WTC11 (cell line): ENCODE measurements around the gene MOXD1.

Experiments
- ELF4 ChIP-seq: sonication (generic); formaldehyde crosslinking; IDR thresholded peaks from 2 replicates; pipeline ENCODE4 v1.8.1; 2022; ENCODE audit warnings: low read depth, mild to moderate bottlenecking, moderate library complexity, missing genetic modification reagents
- FOXK1 ChIP-seq: sonication (generic); formaldehyde crosslinking; IDR thresholded peaks from 2 replicates; pipeline ENCODE4 v1.8.0; 2022; ENCODE audit warnings: mild to moderate bottlenecking, moderate library complexity, missing genetic modification reagents
- FOXP1 ChIP-seq: sonication (generic); formaldehyde crosslinking; IDR thresholded peaks from 2 replicates; pipeline ENCODE4 v1.8.0; 2022; ENCODE audit warnings: missing genetic modification reagents, mild to moderate bottlenecking, moderate library complexity, borderline replicate concordance
- NR2C2 ChIP-seq: sonication (generic); formaldehyde crosslinking; IDR thresholded peaks from 2 replicates; pipeline ENCODE4 v1.8.0; 2022; ENCODE audit warnings: mild to moderate bottlenecking, missing genetic modification reagents
- RELA ChIP-seq: sonication (generic); formaldehyde crosslinking; IDR thresholded peaks from 2 replicates; pipeline ENCODE4 v1.8.1; 2022; ENCODE audit warnings: missing genetic modification reagents, mild to moderate bottlenecking, borderline replicate concordance
- SMAD4 ChIP-seq: sonication (generic); formaldehyde crosslinking; IDR thresholded peaks from 2 replicates; pipeline ENCODE4 v1.8.0; 2022; ENCODE audit warnings: mild to moderate bottlenecking, missing genetic modification reagents
- ZNF423 ChIP-seq: fragments of 250-450 bp; sonication (Bioruptor Pico); IDR thresholded peaks from 2 replicates; pipeline ENCODE4 v2.1.2; 2022; ENCODE audit warnings: mild to moderate bottlenecking, moderate library complexity
- TF ChIP-seq, protein P1 (sequence below): fragments of 200-600 bp; IDR thresholded peaks from 2 replicates; pipeline ENCODE4 v1.8.0; 2022; ENCODE audit warnings: antibody characterized with exemption
- TF ChIP-seq, protein P2 (sequence below): sonication (generic); formaldehyde crosslinking; IDR thresholded peaks from 2 replicates; pipeline ENCODE4 v1.8.1; 2023; ENCODE audit warnings: mild to moderate bottlenecking, missing genetic modification reagents, moderate library complexity
- TF ChIP-seq, protein P3 (sequence below): sonication (generic); formaldehyde crosslinking; IDR thresholded peaks from 2 replicates; pipeline ENCODE4 v1.8.0; 2022; ENCODE audit warnings: missing genetic modification reagents
- TF ChIP-seq, protein P4 (sequence below): sonication (generic); formaldehyde crosslinking; IDR thresholded peaks from 2 replicates; pipeline ENCODE4 v1.8.0; 2022; ENCODE audit warnings: mild to moderate bottlenecking, missing genetic modification reagents

DNA sequence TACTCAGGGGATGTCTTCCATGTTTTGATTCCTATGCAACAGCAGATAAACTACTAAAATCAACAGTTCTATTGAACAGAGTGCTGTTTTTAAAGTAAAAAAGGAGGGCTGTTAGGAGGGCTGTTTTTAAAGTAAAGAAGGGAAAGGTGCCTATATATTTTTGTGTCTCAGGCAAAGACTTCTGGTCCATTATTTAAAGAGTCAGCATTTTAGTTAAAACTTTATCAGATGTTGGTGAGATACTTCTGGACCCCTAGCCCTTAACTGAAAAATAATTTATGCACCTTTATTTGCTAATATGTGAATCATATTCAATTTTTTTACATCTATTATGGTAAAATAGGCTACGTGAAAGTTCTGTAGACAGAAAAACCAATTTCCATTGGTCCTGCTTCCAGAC, 144.8 kb downstream of the MOXD1 start:
- TF ChIP-seq, protein P1, sequence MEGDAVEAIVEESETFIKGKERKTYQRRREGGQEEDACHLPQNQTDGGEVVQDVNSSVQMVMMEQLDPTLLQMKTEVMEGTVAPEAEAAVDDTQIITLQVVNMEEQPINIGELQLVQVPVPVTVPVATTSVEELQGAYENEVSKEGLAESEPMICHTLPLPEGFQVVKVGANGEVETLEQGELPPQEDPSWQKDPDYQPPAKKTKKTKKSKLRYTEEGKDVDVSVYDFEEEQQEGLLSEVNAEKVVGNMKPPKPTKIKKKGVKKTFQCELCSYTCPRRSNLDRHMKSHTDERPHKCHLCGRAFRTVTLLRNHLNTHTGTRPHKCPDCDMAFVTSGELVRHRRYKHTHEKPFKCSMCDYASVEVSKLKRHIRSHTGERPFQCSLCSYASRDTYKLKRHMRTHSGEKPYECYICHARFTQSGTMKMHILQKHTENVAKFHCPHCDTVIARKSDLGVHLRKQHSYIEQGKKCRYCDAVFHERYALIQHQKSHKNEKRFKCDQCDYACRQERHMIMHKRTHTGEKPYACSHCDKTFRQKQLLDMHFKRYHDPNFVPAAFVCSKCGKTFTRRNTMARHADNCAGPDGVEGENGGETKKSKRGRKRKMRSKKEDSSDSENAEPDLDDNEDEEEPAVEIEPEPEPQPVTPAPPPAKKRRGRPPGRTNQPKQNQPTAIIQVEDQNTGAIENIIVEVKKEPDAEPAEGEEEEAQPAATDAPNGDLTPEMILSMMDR = no peak
- no peak for TF ChIP-seq SMAD4
- TF ChIP-seq ELF4 (CRISPR knock-in tag) = no peak
- TF ChIP-seq, protein P2, sequence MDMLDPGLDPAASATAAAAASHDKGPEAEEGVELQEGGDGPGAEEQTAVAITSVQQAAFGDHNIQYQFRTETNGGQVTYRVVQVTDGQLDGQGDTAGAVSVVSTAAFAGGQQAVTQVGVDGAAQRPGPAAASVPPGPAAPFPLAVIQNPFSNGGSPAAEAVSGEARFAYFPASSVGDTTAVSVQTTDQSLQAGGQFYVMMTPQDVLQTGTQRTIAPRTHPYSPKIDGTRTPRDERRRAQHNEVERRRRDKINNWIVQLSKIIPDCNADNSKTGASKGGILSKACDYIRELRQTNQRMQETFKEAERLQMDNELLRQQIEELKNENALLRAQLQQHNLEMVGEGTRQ = no peak
- no peak for TF ChIP-seq FOXK1 (CRISPR knock-in tag)
- TF ChIP-seq, protein P3, sequence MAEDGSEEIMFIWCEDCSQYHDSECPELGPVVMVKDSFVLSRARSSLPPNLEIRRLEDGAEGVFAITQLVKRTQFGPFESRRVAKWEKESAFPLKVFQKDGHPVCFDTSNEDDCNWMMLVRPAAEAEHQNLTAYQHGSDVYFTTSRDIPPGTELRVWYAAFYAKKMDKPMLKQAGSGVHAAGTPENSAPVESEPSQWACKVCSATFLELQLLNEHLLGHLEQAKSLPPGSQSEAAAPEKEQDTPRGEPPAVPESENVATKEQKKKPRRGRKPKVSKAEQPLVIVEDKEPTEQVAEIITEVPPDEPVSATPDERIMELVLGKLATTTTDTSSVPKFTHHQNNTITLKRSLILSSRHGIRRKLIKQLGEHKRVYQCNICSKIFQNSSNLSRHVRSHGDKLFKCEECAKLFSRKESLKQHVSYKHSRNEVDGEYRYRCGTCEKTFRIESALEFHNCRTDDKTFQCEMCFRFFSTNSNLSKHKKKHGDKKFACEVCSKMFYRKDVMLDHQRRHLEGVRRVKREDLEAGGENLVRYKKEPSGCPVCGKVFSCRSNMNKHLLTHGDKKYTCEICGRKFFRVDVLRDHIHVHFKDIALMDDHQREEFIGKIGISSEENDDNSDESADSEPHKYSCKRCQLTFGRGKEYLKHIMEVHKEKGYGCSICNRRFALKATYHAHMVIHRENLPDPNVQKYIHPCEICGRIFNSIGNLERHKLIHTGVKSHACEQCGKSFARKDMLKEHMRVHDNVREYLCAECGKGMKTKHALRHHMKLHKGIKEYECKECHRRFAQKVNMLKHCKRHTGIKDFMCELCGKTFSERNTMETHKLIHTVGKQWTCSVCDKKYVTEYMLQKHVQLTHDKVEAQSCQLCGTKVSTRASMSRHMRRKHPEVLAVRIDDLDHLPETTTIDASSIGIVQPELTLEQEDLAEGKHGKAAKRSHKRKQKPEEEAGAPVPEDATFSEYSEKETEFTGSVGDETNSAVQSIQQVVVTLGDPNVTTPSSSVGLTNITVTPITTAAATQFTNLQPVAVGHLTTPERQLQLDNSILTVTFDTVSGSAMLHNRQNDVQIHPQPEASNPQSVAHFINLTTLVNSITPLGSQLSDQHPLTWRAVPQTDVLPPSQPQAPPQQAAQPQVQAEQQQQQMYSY = no peak
- TF ChIP-seq ZNF423 (CRISPR knock-in tag) = no peak
- no peak for TF ChIP-seq NR2C2
- no peak for TF ChIP-seq RELA (CRISPR knock-in tag)
- TF ChIP-seq FOXP1 (CRISPR knock-in tag) = no peak
- TF ChIP-seq, protein P4, sequence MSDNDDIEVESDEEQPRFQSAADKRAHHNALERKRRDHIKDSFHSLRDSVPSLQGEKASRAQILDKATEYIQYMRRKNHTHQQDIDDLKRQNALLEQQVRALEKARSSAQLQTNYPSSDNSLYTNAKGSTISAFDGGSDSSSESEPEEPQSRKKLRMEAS (CRISPR knock-in tag) = no peak
